ENCODE results near the gene DGKI.

DGKI gene

GRCh38 chr7:137871170-137871915 is 24.6 kb upstream of the DGKI start:
- H3K27ac ChIP-seq (ENCODE audit: extremely low read depth, low read depth, low read length) = no peak overlapping the region
- no peak overlapping the region for H3K4me3 ChIP-seq (ENCODE audit: low read depth, low read length)
- ChIA-PET CTCF (no interaction called here), POLR2A (no interaction called here)
- peaks cover 0 to 17% of the 10 kb centered on the region in 2 experiments; a peak in 1 of 3 replicates for H3K36me3 ChIP-seq (ENCODE audit: control insufficient read depth in 2 of 2, insufficient read depth in 1 of 2, low read length in 2 of 2)
- no peaks in the 10 kb centered on the region for H3K4me1 ChIP-seq (ENCODE audit: control insufficient read depth, insufficient read depth, low read length)
- no peak for TF ChIP-seq ZNF623 (tag by site-specific recombination; IDR thresholded peaks at IDR 0.05)
- peak; percentile 81 for TF ChIP-seq ZBTB17 (tag by site-specific recombination; IDR thresholded peaks at IDR 0.05)
- TF ChIP-seq ZNF202 (tag by site-specific recombination; IDR thresholded peaks at IDR 0.05; ENCODE audit: borderline replicate concordance) = no peak
- H3K9me3 ChIP-seq (ENCODE audit: control insufficient read depth, insufficient read depth, low read depth, low read length) = no peaks in the 10 kb centered on the region

- POLR2A ChIA-PET = no interaction called here
- Histone ChIP-seq H3K9me3 (ENCODE audit: control insufficient read depth, insufficient read depth, low read depth, low read length) (no peaks in the 10 kb centered on the region), H3K4me1 (ENCODE audit: control insufficient read depth, insufficient read depth, low read length) (no peaks in the 10 kb centered on the region), H3K36me3 (ENCODE audit: control insufficient read depth in 2 of 2, insufficient read depth in 1 of 2, low read length in 2 of 2) (peaks cover 0 to 20% of the 10 kb centered on the region in 2 experiments; a peak in 1 of 3 replicates), H3K4me3 (ENCODE audit: low read depth, low read length) (no peak overlapping the region), H3K27ac (ENCODE audit: extremely low read depth, low read depth, low read length) (no peak overlapping the region)
- CTCF ChIA-PET = interaction anchor here (1.2 kb wide), 1 partner anchor 214 kb away, joined by 7 read pairs; no protein-coding TSS in a partner anchor
- TF ChIP-seq MEIS1 (CRISPR knock-in tag; IDR thresholded peaks at IDR 0.05; ENCODE audit: borderline replicate concordance) = no peak
- TF ChIP-seq ZNF621 (tag by site-specific recombination; IDR thresholded peaks at IDR 0.05) = no peak
- TF ChIP-seq BCL6B (tag by site-specific recombination; IDR thresholded peaks at IDR 0.05) = no peak
- TF ChIP-seq ZNF223 (tag by site-specific recombination; IDR thresholded peaks at IDR 0.05) = no peak
Observed at GRCh38 chr7:137870684-137871083, 23.9 kb upstream of the DGKI start.

GRCh38 chr7:137870078-137870477 is 23.3 kb upstream of the DGKI start:
- no peak for TF ChIP-seq ZNF114 (tag by site-specific recombination; IDR thresholded peaks at IDR 0.05)
- no peak for TF ChIP-seq ZNF10 (tag by site-specific recombination; IDR thresholded peaks at IDR 0.05)
- TF ChIP-seq ZNF146 (tag by site-specific recombination; IDR thresholded peaks at IDR 0.05) = no peak
- TF ChIP-seq ZBTB8A (tag by site-specific recombination; IDR thresholded peaks at IDR 0.05) = no peak
- TF ChIP-seq ZNF211 (tag by site-specific recombination; IDR thresholded peaks at IDR 0.05; ENCODE audit: low read depth) = no peak
- TF ChIP-seq ZNF776 (tag by site-specific recombination; IDR thresholded peaks at IDR 0.05; ENCODE audit: borderline replicate concordance) = no peak
- TF ChIP-seq ZNF626 (tag by site-specific recombination; IDR thresholded peaks at IDR 0.05) = no peak
- no peak overlapping the region for H3K4me3 ChIP-seq (ENCODE audit: low read depth, low read length)
- H3K4me1 ChIP-seq (ENCODE audit: control insufficient read depth, insufficient read depth, low read length) = no peaks in the 10 kb centered on the region
- H3K27ac ChIP-seq (ENCODE audit: extremely low read depth, low read depth, low read length) = no peak overlapping the region
- H3K9me3 ChIP-seq (ENCODE audit: control insufficient read depth, insufficient read depth, low read depth, low read length) = no peaks in the 10 kb centered on the region
- peaks cover 0 to 26% of the 10 kb centered on the region in 2 experiments; a peak in 1 of 3 replicates for H3K36me3 ChIP-seq (ENCODE audit: control insufficient read depth in 2 of 2, insufficient read depth in 1 of 2, low read length in 2 of 2)
- ChIA-PET CTCF (interaction anchor here (0.9 to 1.2 kb wide), 2 partner anchors 213 to 244 kb away, joined by 3 to 7 read pairs; no protein-coding TSS in a partner anchor), POLR2A (no interaction called here)

GRCh38 chr7:137869260-137869659 is 22.5 kb upstream of the DGKI start:
- H3K4me3 ChIP-seq (ENCODE audit: low read depth, low read length) = no peak overlapping the region
- no peak overlapping the region for H3K27ac ChIP-seq (ENCODE audit: extremely low read depth, low read depth, low read length)
- no peaks in the 10 kb centered on the region for H3K9me3 ChIP-seq (ENCODE audit: control insufficient read depth, insufficient read depth, low read depth, low read length)
- H3K36me3 ChIP-seq (ENCODE audit: control insufficient read depth in 2 of 2, insufficient read depth in 1 of 2, low read length in 2 of 2) = peaks cover 0 to 29% of the 10 kb centered on the region in 2 experiments; a peak in 1 of 3 replicates
- POLR2A ChIA-PET = no interaction called here
- CTCF ChIA-PET = no interaction called here
- no peaks in the 10 kb centered on the region for H3K4me1 ChIP-seq (ENCODE audit: control insufficient read depth, insufficient read depth, low read length)
- no peak for TF ChIP-seq ZNF174 (tag by site-specific recombination; IDR thresholded peaks at IDR 0.05)
- no peak for TF ChIP-seq ZNF623 (tag by site-specific recombination; IDR thresholded peaks at IDR 0.05)
- TF ChIP-seq SCRT1 (tag by site-specific recombination; IDR thresholded peaks at IDR 0.05; ENCODE audit: borderline replicate concordance) = no peak
- no peak for TF ChIP-seq BCL11A (tag by site-specific recombination; IDR thresholded peaks at IDR 0.05; ENCODE audit: low read depth)
- TF ChIP-seq KLF17 (tag by site-specific recombination; IDR thresholded peaks at IDR 0.05) = no peak
- no peak for TF ChIP-seq ZNF138 (tag by site-specific recombination; IDR thresholded peaks at IDR 0.05; ENCODE audit: borderline replicate concordance)
- no peak for TF ChIP-seq ZNF362 (tag by site-specific recombination; IDR thresholded peaks at IDR 0.05)
- no peak for TF ChIP-seq IKZF3 (tag by site-specific recombination; IDR thresholded peaks at IDR 0.05)
- TF ChIP-seq ZSCAN23 (tag by site-specific recombination; IDR thresholded peaks at IDR 0.05) = no peak
- TF ChIP-seq ZNF645 (tag by site-specific recombination; IDR thresholded peaks at IDR 0.05) = no peak
- no peak for TF ChIP-seq ZNF202 (tag by site-specific recombination; IDR thresholded peaks at IDR 0.05; ENCODE audit: borderline replicate concordance)
- no peak for TF ChIP-seq MYNN (tag by site-specific recombination; IDR thresholded peaks at IDR 0.05; ENCODE audit: borderline replicate concordance)
